ENCODE measurements around the gene UVSSA. TPM values are rescaled to one million over a fixed set of nuclear protein-coding genes. Genes with fewer than 3 reads are reported as not detected.

Gene UVSSA
- total RNA-seq, 1 donor from 2014 or later, result 22.1 TPM

- peaks cover 5% of the 10 kb centered on the region for H3K27me3 Mint-ChIP-seq (ENCODE audit: unreplicated experiment)
- no peak for DNase-seq (ENCODE audit: low spot score)
- no peaks in the 10 kb centered on the region for H3K9me3 Mint-ChIP-seq (ENCODE audit: unreplicated experiment)
- peaks cover 18% of the 10 kb centered on the region for H3K4me1 Mint-ChIP-seq (ENCODE audit: unreplicated experiment)
- TF ChIP-seq, protein P1, sequence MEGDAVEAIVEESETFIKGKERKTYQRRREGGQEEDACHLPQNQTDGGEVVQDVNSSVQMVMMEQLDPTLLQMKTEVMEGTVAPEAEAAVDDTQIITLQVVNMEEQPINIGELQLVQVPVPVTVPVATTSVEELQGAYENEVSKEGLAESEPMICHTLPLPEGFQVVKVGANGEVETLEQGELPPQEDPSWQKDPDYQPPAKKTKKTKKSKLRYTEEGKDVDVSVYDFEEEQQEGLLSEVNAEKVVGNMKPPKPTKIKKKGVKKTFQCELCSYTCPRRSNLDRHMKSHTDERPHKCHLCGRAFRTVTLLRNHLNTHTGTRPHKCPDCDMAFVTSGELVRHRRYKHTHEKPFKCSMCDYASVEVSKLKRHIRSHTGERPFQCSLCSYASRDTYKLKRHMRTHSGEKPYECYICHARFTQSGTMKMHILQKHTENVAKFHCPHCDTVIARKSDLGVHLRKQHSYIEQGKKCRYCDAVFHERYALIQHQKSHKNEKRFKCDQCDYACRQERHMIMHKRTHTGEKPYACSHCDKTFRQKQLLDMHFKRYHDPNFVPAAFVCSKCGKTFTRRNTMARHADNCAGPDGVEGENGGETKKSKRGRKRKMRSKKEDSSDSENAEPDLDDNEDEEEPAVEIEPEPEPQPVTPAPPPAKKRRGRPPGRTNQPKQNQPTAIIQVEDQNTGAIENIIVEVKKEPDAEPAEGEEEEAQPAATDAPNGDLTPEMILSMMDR (IDR thresholded peaks at IDR 0.05; ENCODE audit: unreplicated experiment), result no peak
- peaks cover 50% of the 10 kb centered on the region for H3K36me3 Mint-ChIP-seq (ENCODE audit: low read depth, unreplicated experiment)
- no peak overlapping the region for H3K4me3 Mint-ChIP-seq (ENCODE audit: unreplicated experiment)
- H3K27ac Mint-ChIP-seq (ENCODE audit: unreplicated experiment), result no peak overlapping the region
These were observed 29.6 kb upstream of the UVSSA start for GRCh38 chr4:1317177-1318045.

DNA sequence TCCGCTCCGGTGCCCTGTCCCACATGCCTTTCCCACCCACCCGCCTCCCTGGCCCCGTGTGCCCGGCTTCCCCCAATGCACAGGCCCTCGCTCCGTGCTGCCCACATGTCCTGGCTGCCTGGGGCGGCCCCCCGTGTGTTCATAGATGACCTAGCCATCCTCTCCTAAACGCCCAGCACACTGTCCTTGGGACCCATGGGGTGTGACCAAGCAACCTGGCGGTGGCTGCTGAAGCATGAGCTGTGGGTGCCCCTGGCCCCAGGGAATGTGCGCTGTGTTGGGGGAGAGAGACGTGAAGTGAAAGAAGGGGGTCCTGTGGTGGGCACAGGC is 29.0 kb upstream of the UVSSA start:
- peaks cover 5% of the 10 kb centered on the region for H3K27me3 Mint-ChIP-seq (ENCODE audit: unreplicated experiment)
- peaks cover 44% of the 10 kb centered on the region for H3K36me3 Mint-ChIP-seq (ENCODE audit: low read depth, unreplicated experiment)
- H3K27ac Mint-ChIP-seq (ENCODE audit: unreplicated experiment), result peak overlapping the region; percentile 87
- peak overlapping the region; percentile 85 for H3K4me3 Mint-ChIP-seq (ENCODE audit: unreplicated experiment)
- no peaks in the 10 kb centered on the region for H3K9me3 Mint-ChIP-seq (ENCODE audit: unreplicated experiment)
- H3K4me1 Mint-ChIP-seq (ENCODE audit: unreplicated experiment), result peaks cover 18% of the 10 kb centered on the region
- DNase-seq (ENCODE audit: low spot score), result no peak
- TF ChIP-seq, protein P1 (IDR thresholded peaks at IDR 0.05; ENCODE audit: unreplicated experiment), result no peak

DNA sequence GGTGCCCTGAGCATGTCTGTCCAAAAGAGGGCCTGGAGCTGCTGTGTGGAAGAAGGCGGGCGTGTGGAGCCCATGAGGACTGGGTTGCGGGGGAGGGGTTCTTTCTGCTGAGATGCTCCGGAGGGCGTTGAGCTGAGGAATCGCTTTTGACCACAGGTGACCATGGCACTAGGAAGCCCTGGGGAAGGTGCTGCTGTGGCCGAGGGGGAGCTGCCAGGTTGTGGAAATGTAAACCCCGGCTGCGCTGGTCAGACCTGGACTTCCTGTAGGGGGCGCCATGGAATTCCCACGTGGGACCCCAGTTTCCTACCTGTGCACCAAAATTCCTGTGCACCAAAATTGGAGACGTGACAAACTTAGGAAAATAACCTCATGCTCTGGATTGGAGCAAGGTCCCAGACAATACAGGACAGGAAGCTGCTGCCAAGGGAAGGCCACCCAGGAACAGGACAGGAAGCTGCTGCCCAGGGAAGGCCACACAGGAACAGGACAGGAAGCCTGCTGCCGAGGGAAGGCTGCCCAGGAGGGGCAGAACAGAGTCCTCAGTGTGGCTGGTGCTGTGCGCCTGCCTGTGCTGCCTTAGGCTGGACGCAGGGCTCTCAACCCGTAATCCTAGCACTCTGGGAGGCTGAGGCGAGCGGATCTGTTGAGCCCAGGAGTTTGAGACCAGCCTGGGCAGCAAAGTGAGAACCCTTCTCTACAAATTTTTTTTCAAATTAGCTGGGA is 28.4 kb upstream of the UVSSA start:
- TF ChIP-seq, protein P1 (IDR thresholded peaks at IDR 0.05; ENCODE audit: unreplicated experiment), result peak; percentile 47
- H3K27me3 Mint-ChIP-seq (ENCODE audit: unreplicated experiment), result peaks cover 5% of the 10 kb centered on the region
- peak overlapping the region; percentile 87 for H3K27ac Mint-ChIP-seq (ENCODE audit: unreplicated experiment)
- H3K4me3 Mint-ChIP-seq (ENCODE audit: unreplicated experiment), result peak overlapping the region; percentile 85
- no peaks in the 10 kb centered on the region for H3K9me3 Mint-ChIP-seq (ENCODE audit: unreplicated experiment)
- H3K36me3 Mint-ChIP-seq (ENCODE audit: low read depth, unreplicated experiment), result peaks cover 38% of the 10 kb centered on the region
- H3K4me1 Mint-ChIP-seq (ENCODE audit: unreplicated experiment), result peaks cover 18% of the 10 kb centered on the region
- DNase-seq (ENCODE audit: low spot score), result peak; percentile 22

DNA sequence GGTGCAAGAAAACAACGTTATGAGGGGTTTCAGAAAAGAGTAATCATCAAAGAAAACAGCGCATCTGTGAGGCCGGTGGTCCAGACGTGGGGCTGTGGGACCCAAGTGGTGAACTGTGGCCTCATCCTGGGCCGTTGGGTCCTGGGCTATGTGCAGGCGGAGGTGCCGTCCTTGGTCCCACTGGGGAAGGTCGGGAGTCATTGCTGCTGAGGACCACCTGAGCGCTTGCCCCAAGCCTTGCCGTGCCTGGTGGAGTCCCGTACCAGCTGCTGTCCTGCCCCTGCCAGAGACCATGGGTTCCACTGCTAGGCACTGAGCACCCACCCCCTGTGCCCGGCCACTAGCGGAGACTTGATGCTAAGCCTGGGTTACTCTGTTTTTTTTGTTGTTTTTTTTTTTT is 25.5 kb upstream of the UVSSA start:
- Mint-ChIP-seq H3K9me3 (ENCODE audit: unreplicated experiment) (no peaks in the 10 kb centered on the region), H3K36me3 (ENCODE audit: low read depth, unreplicated experiment) (peaks cover 27% of the 10 kb centered on the region), H3K4me3 (ENCODE audit: unreplicated experiment) (peak overlapping the region; percentile 72), H3K4me1 (ENCODE audit: unreplicated experiment) (peaks cover 18% of the 10 kb centered on the region), H3K27me3 (ENCODE audit: unreplicated experiment) (peaks cover 4% of the 10 kb centered on the region), H3K27ac (ENCODE audit: unreplicated experiment) (peak overlapping the region; percentile 3)
- TF ChIP-seq, protein P1 (IDR thresholded peaks at IDR 0.05; ENCODE audit: unreplicated experiment), result no peak
- no peak for DNase-seq (ENCODE audit: low spot score)

Measured in endothelial cell (in vitro differentiated cells).